Measurements from ENCODE around the gene KIF3C.

Gene KIF3C

GRCh38 chr2:25979001-25979400 is 3.3 kb downstream of the KIF3C start:
- H3K4me3 ChIP-seq (ENCODE audit: low read depth, low read length) = no peak overlapping the region
- TF ChIP-seq ZNF114 (tag by site-specific recombination; IDR thresholded peaks at IDR 0.05) = no peak
- TF ChIP-seq ZNF112 (tag by site-specific recombination; IDR thresholded peaks at IDR 0.05) = no peak
- TF ChIP-seq ZNF174 (tag by site-specific recombination; IDR thresholded peaks at IDR 0.05) = no peak
- TF ChIP-seq, protein P1, sequence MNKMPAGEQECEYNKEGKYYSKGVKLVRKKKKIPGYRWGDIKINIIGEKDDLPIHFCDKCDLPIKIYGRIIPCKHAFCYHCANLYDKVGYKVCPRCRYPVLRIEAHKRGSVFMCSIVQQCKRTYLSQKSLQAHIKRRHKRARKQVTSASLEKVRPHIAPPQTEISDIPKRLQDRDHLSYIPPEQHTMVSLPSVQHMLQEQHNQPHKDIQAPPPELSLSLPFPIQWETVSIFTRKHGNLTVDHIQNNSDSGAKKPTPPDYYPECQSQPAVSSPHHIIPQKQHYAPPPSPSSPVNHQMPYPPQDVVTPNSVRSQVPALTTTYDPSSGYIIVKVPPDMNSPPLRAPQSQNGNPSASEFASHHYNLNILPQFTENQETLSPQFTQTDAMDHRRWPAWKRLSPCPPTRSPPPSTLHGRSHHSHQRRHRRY (tag by site-specific recombination; IDR thresholded peaks at IDR 0.05) = no peak
- TF ChIP-seq ZBTB6 (tag by site-specific recombination; IDR thresholded peaks at IDR 0.05) = no peak
- TF ChIP-seq PRDM6 (tag by site-specific recombination; IDR thresholded peaks at IDR 0.05) = no peak
- no peak for TF ChIP-seq ZNF629 (tag by site-specific recombination; IDR thresholded peaks at IDR 0.05)
- H3K4me1 ChIP-seq (ENCODE audit: control insufficient read depth, insufficient read depth, low read length) = peaks cover 8% of the 10 kb centered on the region
- H3K9me3 ChIP-seq (ENCODE audit: control insufficient read depth, insufficient read depth, low read depth, low read length) = no peaks in the 10 kb centered on the region
- ChIA-PET CTCF (interaction anchor here (0.6 to 1.8 kb wide), 4 partner anchors 11 to 166 kb away, joined by 3 to 5 read pairs (median 4); no protein-coding TSS in a partner anchor), POLR2A (no interaction called here)
- no peak overlapping the region for H3K27ac ChIP-seq (ENCODE audit: extremely low read depth, low read depth, low read length)
- H3K36me3 ChIP-seq (ENCODE audit: control insufficient read depth in 2 of 2, insufficient read depth in 1 of 2, low read length in 2 of 2) = peaks cover 0 to 11% of the 10 kb centered on the region in 2 experiments; a peak in 2 of 3 replicates

GRCh38 chr2:25977768-25978167 is 4.5 kb downstream of the KIF3C start:
- Histone ChIP-seq H3K4me3 (ENCODE audit: low read depth, low read length) (no peak overlapping the region), H3K9me3 (ENCODE audit: control insufficient read depth, insufficient read depth, low read depth, low read length) (no peaks in the 10 kb centered on the region), H3K27ac (ENCODE audit: extremely low read depth, low read depth, low read length) (no peak overlapping the region), H3K36me3 (ENCODE audit: control insufficient read depth in 2 of 2, insufficient read depth in 1 of 2, low read length in 2 of 2) (peaks cover 0 to 11% of the 10 kb centered on the region in 2 experiments; a peak in 2 of 3 replicates), H3K4me1 (ENCODE audit: control insufficient read depth, insufficient read depth, low read length) (peaks cover 8% of the 10 kb centered on the region)
- ChIA-PET POLR2A (interaction anchor here (0.6 kb wide), 1 partner anchor 12 kb away, joined by 3 read pairs; no protein-coding TSS in a partner anchor), CTCF (interaction anchor here (0.6 kb wide), 1 partner anchor 110 kb away, joined by 3 read pairs; no protein-coding TSS in a partner anchor)
- TF ChIP-seq ZNF157 (tag by site-specific recombination; IDR thresholded peaks at IDR 0.05) (no peak), ZNF501 (tag by site-specific recombination; IDR thresholded peaks at IDR 0.05) (no peak), SP3 (tag by site-specific recombination; IDR thresholded peaks at IDR 0.05) (0 out of 2 replicates have a peak, but pooled peaks have one; percentile 3), ZNF791 (tag by site-specific recombination; IDR thresholded peaks at IDR 0.05) (no peak), ZNF169 (tag by site-specific recombination; IDR thresholded peaks at IDR 0.05) (no peak), ZNF600 (tag by site-specific recombination; IDR thresholded peaks at IDR 0.05) (peak; percentile 84), SALL2 (tag by site-specific recombination; IDR thresholded peaks at IDR 0.05; ENCODE audit: borderline replicate concordance) (no peak), KLF17 (tag by site-specific recombination; IDR thresholded peaks at IDR 0.05) (peak; percentile 57; the same call in 1 of the 2 replicates), ZNF341 (tag by site-specific recombination; IDR thresholded peaks at IDR 0.05; ENCODE audit: low read depth) (no peak), ZNF335 (tag by site-specific recombination; conservative IDR thresholded peaks at IDR 0.05) (no peak), ZNF121 (tag by site-specific recombination; IDR thresholded peaks at IDR 0.05) (no peak)
- TF ChIP-seq, protein P2, sequence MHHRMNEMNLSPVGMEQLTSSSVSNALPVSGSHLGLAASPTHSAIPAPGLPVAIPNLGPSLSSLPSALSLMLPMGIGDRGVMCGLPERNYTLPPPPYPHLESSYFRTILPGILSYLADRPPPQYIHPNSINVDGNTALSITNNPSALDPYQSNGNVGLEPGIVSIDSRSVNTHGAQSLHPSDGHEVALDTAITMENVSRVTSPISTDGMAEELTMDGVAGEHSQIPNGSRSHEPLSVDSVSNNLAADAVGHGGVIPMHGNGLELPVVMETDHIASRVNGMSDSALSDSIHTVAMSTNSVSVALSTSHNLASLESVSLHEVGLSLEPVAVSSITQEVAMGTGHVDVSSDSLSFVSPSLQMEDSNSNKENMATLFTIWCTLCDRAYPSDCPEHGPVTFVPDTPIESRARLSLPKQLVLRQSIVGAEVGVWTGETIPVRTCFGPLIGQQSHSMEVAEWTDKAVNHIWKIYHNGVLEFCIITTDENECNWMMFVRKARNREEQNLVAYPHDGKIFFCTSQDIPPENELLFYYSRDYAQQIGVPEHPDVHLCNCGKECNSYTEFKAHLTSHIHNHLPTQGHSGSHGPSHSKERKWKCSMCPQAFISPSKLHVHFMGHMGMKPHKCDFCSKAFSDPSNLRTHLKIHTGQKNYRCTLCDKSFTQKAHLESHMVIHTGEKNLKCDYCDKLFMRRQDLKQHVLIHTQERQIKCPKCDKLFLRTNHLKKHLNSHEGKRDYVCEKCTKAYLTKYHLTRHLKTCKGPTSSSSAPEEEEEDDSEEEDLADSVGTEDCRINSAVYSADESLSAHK (tag by site-specific recombination; IDR thresholded peaks at IDR 0.05) = 0 out of 2 replicates have a peak, but pooled peaks have one; percentile 32
- TF ChIP-seq, protein P3, sequence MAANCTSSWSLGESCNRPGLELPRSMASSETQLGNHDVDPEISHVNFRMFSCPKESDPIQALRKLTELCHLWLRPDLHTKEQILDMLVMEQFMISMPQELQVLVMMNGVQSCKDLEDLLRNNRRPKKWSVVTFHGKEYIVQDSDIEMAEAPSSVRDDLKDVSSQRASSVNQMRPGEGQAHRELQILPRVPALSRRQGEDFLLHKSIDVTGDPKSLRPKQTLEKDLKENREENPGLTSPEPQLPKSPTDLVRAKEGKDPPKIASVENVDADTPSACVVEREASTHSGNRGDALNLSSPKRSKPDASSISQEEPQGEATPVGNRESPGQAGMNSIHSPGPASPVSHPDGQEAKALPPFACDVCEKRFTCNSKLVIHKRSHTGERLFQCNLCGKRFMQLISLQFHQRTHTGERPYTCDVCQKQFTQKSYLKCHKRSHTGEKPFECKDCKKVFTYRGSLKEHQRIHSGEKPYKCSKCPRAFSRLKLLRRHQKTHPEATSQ (tag by site-specific recombination; IDR thresholded peaks at IDR 0.05) = no peak
- TF ChIP-seq, protein P4, sequence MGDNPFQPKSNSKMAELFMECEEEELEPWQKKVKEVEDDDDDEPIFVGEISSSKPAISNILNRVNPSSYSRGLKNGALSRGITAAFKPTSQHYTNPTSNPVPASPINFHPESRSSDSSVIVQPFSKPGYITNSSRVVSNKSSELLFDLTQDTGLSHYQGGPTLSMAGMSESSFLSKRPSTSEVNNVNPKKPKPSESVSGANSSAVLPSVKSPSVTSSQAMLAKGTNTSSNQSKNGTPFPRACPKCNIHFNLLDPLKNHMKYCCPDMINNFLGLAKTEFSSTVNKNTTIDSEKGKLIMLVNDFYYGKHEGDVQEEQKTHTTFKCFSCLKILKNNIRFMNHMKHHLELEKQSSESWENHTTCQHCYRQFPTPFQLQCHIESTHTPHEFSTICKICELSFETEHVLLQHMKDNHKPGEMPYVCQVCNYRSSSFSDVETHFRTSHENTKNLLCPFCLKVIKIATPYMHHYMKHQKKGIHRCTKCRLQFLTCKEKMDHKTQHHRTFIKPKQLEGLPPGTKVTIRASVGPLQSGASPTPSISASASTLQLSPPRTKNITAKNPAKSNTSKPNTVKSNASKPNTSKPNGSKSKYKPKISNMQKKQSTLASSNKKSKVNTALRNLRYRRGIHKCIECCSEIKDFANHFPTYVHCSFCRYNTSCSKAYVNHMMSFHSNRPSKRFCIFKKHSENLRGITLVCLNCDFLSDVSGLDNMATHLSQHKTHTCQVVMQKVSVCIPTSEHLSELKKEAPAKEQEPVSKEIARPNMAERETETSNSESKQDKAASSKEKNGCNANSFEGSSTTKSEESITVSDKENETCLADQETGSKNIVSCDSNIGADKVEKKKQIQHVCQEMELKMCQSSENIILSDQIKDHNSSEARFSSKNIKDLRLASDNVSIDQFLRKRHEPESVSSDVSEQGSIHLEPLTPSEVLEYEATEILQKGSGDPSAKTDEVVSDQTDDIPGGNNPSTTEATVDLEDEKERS (tag by site-specific recombination; IDR thresholded peaks at IDR 0.05) = no peak

Measured in HEK293 (cell line).